ENCODE data around the gene TNFRSF12A. TPM values are rescaled to one million over a fixed set of nuclear protein-coding genes. Genes with fewer than 3 reads are reported as not detected.
A peak's percentile ranks its signal among the peaks of the same experiment; 100 is the strongest.

Gene TNFRSF12A
- polyA plus RNA-seq, 1 donor (not counting 4 experiments of a cell fraction or from before 2014, with no cell fraction given) = 147 TPM

GRCh38 chr16:3059723-3060242 lies 39.6 kb downstream of the TNFRSF12A start:
- no peaks in the 10 kb centered on the region for H3K9me1 ChIP-seq (ENCODE audit: control insufficient read depth, extremely low read depth, insufficient read depth, low read length)
- H3K79me2 ChIP-seq (ENCODE audit: control insufficient read depth, insufficient read depth, low read length) = no peaks in the 10 kb centered on the region
- peak overlapping the region; percentile 80 for H3K9ac ChIP-seq (ENCODE audit: control insufficient read depth, extremely low read depth, insufficient read depth, low read length)
- DNase-seq (ENCODE audit: low read depth, low spot score) (no peak), FAIRE-seq (no peak)
- no peak overlapping the region for H3K27ac ChIP-seq (ENCODE audit: control insufficient read depth, insufficient read depth, low read length)
- H2AFZ ChIP-seq (ENCODE audit: control insufficient read depth, low read length) = peak overlapping the region; percentile 86
- TF ChIP-seq CTCF (optimal IDR thresholded peaks at IDR 0.05 in 1 of 3, IDR thresholded peaks at IDR 0.05 in 1 of 3, conservative IDR thresholded peaks at IDR 0.05 in 1 of 3; ENCODE audit: extremely low read depth in 1 of 3, insufficient read depth in 2 of 3, low read length in 3 of 3) (no peak), EZH2 (IDR thresholded peaks at IDR 0.05; ENCODE audit: low read length) (no peak)
- H3K4me1 ChIP-seq (ENCODE audit: control insufficient read depth, extremely low read depth, insufficient read depth, low read length) = peaks cover 8% of the 10 kb centered on the region
- peak overlapping the region; percentile 61 to 97 (median 81) for H3K4me3 ChIP-seq (ENCODE audit: control insufficient read depth in 2 of 3, extremely low read depth in 1 of 3, insufficient read depth in 2 of 3, low read depth in 1 of 3, low read length in 3 of 3)
- peak overlapping the region; percentile 82 for H3K4me2 ChIP-seq (ENCODE audit: control insufficient read depth, extremely low read depth, insufficient read depth, low read depth, low read length)
- H3K36me3 ChIP-seq (ENCODE audit: control insufficient read depth in 2 of 2, extremely low read depth in 1 of 2, insufficient read depth in 2 of 2, low read length in 2 of 2) = peaks cover 0 to under 1% of the 10 kb centered on the region in 2 experiments
- H3K27me3 ChIP-seq (ENCODE audit: control insufficient read depth, extremely low read depth, insufficient read depth, low read length) = no peaks in the 10 kb centered on the region
- dilution Hi-C loops (cut with MboI; ENCODE audit: extremely low pct_ligation_motif_present, low sequenced_read_pairs) = no loop called here
- no peaks in the 10 kb centered on the region for H4K20me1 ChIP-seq (ENCODE audit: control insufficient read depth, extremely low read depth, insufficient read depth, low read length)
- no peaks in the 10 kb centered on the region for H3K9me3 ChIP-seq (ENCODE audit: control insufficient read depth, low read depth, low read length)

GRCh38 chr16:3060339-3061127 lies 40.4 kb downstream of the TNFRSF12A start:
- Histone ChIP-seq H3K79me2 (ENCODE audit: control insufficient read depth, insufficient read depth, low read length) (no peaks in the 10 kb centered on the region), H3K4me1 (ENCODE audit: control insufficient read depth, extremely low read depth, insufficient read depth, low read length) (peaks cover 13% of the 10 kb centered on the region), H3K27me3 (ENCODE audit: control insufficient read depth, extremely low read depth, insufficient read depth, low read length) (no peaks in the 10 kb centered on the region), H3K9me3 (ENCODE audit: control insufficient read depth, low read depth, low read length) (no peaks in the 10 kb centered on the region), H3K36me3 (ENCODE audit: control insufficient read depth in 2 of 2, extremely low read depth in 1 of 2, insufficient read depth in 2 of 2, low read length in 2 of 2) (no peaks in the 10 kb centered on the region), H2AFZ (ENCODE audit: control insufficient read depth, low read length) (no peak overlapping the region), H3K9me1 (ENCODE audit: control insufficient read depth, extremely low read depth, insufficient read depth, low read length) (no peaks in the 10 kb centered on the region), H4K20me1 (ENCODE audit: control insufficient read depth, extremely low read depth, insufficient read depth, low read length) (no peaks in the 10 kb centered on the region), H3K9ac (ENCODE audit: control insufficient read depth, extremely low read depth, insufficient read depth, low read length) (no peak overlapping the region), H3K27ac (ENCODE audit: control insufficient read depth, insufficient read depth, low read length) (no peak overlapping the region), H3K4me3 (ENCODE audit: control insufficient read depth in 2 of 3, extremely low read depth in 1 of 3, insufficient read depth in 2 of 3, low read depth in 1 of 3, low read length in 3 of 3) (no peak overlapping the region), H3K4me2 (ENCODE audit: control insufficient read depth, extremely low read depth, insufficient read depth, low read depth, low read length) (no peak overlapping the region)
- dilution Hi-C loops (cut with MboI; ENCODE audit: extremely low pct_ligation_motif_present, low sequenced_read_pairs) = no loop called here
- FAIRE-seq (no peak), DNase-seq (ENCODE audit: low read depth, low spot score) (no peak)
- TF ChIP-seq EZH2 (IDR thresholded peaks at IDR 0.05; ENCODE audit: low read length) (no peak), CTCF (optimal IDR thresholded peaks at IDR 0.05 in 1 of 3, IDR thresholded peaks at IDR 0.05 in 1 of 3, conservative IDR thresholded peaks at IDR 0.05 in 1 of 3; ENCODE audit: extremely low read depth in 1 of 3, insufficient read depth in 2 of 3, low read length in 3 of 3) (no peak)
